GM21825 (cell line): ENCODE data around the gene MAU2.
A peak's percentile ranks its signal among the peaks of the same experiment; 100 is the strongest.
"Not testable (repeated sequence)": the region's sequence is repeated elsewhere in the genome, so short reads cannot be mapped to it uniquely, and the experiment has no call there.

Experiments
- ATAC-seq: cut with Tn5 transposase; IDR thresholded peaks from one replicate; pipeline ENCODE4 v1.9.1; 2021; ENCODE audit warnings: mild to moderate bottlenecking, moderate library complexity; ENCODE audit not compliant: unreplicated experiment

Gene MAU2

GRCh38 chr19:19343762-19344161 is 23.1 kb downstream of the MAU2 start:
- no peak for ATAC-seq

DNA sequence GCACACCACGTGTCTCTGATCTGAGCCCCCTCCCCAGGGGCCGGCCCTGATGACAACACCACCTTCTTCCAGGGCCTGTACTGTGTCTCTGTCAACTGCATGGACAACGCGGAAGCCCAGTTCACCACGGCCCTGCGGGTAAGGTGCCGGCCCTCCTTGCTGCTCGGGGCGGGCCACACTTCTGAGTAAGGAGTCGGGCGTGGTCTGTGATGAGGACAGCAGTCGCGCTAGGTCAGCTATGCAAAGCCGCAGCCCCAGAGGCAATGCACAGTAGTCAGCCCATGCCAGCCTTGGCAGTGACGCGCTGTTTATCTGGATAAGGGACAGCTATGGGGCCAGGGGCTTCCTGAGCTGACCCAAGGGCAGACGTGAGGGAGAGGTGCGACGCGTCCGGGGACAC is 24.6 kb downstream of the MAU2 start:
- no peak for ATAC-seq

DNA sequence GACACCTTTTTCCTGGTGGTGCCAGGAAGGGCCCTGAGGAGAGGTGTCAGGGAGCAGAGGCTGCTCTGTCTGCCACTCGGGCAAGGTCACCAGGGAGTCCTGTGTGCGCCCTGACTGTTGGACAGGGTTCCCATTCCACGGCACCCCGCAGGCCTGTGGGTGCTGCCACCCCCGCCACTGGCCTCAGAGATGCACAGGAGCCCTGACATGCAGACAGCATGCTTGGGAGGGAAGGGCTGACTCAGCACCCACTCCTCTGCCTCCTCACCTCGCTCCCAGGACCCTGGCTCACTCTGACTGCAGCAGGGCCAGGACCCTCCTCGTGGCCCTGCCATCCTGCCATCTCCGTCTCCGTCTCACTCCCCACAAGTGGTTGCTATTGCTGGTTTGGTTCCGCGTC is 25.3 kb downstream of the MAU2 start:
- ATAC-seq, result no peak

- ATAC-seq, result no peak
Observed at GRCh38 chr19:19347401-19348110, 26.9 kb downstream of the MAU2 start.

- no peak for ATAC-seq
Observed at GRCh38 chr19:19348266-19348665, 27.6 kb downstream of the MAU2 start.

DNA sequence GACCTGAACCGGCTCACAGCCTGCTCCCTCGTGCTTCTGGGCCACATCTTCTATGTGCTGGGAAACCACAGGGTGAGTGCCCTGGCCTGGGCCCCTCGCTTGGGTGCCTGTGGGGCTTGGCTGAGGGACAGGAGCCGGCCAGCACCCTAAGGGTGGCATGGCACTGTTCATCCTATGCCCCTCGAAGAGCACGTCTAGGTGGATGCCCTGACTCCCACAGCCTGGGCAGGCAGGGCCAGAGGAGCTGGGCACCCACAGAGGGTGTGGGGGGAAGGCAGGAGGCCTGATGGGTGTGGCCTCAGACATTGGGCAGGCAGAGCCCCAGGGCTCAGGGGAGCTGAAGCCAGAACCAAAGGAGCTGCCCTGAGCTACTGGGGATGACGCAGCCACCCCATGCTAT is 28.7 kb downstream of the MAU2 start:
- no peak for ATAC-seq

GRCh38 chr19:19350756-19351155 is 30.1 kb downstream of the MAU2 start:
- not testable (repeated sequence) for ATAC-seq

DNA sequence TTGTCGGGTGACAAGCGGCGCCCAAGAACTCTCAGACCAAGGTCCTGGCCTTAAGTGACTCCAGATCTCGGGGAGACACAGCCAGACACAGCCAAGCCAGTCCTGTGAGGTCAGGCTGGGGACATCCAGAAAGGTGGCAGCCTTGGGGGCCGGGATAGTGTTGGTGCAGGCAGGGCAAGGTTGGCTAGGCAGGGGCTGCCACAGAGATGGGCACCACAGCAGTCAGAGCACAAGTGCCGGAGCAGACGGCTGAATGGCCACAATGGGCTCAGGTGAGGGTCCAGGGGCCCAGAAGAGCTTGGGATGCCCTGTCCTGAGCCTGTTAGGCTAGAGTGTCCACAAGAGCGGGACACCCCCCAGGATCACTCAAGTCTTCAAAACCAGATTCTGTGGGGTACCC is 32.2 kb downstream of the MAU2 start:
- ATAC-seq, result no peak

GRCh38 chr19:19354007-19354406 is 33.4 kb downstream of the MAU2 start:
- no peak for ATAC-seq

DNA sequence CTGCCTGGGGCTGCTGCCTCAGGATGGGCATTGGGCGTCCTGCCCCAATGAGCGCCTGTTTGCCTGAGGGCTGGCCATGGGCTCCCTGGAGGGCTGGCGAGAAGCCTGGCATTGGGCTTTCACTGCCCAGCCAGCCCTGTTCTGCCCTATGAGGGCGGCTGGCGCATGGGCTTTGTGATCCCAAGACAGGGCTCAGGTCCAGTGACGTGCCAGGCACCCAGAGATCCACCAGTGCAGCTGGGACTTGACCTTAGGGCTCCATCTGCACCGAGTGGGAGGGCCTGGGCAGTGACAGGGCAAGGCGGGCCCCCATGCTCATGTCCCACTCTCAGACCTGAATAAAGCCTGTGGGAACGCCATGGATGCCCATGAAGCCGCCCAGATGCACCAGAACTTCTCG is 34.3 kb downstream of the MAU2 start:
- ATAC-seq, result no peak

GRCh38 chr19:19355606-19356139 is 35.0 kb downstream of the MAU2 start:
- no peak for ATAC-seq

GRCh38 chr19:19356500-19356899 is 35.9 kb downstream of the MAU2 start:
- ATAC-seq, result no peak

GRCh38 chr19:19356901-19357566 is 36.4 kb downstream of the MAU2 start:
- ATAC-seq, result no peak

DNA sequence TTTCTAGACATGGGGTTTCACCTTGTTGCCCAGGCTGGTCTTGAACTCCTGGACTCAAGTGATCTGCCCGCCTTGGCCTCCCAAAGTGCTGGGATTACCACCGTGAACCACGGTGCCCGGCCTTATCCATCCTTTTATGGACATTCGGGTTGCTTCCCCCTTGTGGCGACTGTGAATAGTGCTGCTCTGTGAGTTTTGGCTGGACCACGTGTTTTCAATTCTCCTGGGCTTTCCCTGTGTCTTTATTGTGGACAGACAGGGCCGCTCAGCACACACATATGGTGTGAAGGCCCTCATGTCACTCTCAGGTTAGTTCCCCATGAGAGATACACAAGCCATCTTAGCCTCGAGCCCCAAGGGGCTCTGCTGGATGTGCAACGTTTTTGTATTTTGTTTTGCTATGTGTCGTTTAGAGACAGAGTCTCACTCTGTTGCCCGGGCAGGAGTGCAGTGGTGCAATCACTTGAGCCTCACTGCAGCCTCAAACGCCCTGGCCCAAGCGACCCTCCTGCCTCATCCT is 40.5 kb downstream of the MAU2 start:
- ATAC-seq, result peak; percentile 54

DNA sequence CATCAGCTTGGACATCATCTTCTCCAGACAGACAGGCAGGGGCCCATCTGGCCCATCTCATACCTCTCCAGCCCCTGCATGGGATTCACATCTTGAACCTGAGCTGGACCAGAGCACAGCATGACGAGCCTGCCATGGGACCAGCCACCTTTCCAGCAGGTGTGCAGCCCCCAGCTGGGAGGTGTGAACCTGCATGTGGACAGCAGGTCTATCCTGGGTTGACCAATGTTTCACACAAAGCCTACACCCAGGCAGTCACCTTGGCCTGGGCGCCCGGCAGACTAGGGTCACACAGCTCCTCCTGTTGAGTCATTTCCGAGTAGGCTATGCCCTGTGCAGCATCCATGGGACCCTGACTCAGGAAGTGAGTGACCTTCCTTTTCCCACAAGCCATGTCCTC is 41.4 kb downstream of the MAU2 start:
- no peak for ATAC-seq

GRCh38 chr19:19366434-19367396 is 46.1 kb downstream of the MAU2 start:
- ATAC-seq, result no peak

DNA sequence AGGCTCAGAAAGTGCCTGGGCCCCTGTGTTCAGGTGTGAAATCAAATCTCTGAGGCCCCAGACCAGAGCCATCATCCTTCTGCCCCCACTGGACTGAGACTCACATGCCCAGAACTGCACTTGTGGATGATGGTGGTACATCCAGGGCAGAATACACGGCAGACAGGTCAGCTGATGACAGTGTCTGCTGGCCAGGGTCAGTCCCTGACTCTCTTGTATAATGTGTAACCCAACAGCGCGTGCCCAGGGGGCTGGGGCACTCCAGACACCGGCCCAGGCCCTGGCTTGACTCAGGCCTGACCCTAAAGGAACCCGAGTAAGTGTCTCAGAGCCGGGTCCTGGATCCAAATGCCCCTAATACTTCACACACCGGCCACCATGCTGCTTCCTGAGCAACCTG is 47.5 kb downstream of the MAU2 start:
- ATAC-seq, result no peak

DNA sequence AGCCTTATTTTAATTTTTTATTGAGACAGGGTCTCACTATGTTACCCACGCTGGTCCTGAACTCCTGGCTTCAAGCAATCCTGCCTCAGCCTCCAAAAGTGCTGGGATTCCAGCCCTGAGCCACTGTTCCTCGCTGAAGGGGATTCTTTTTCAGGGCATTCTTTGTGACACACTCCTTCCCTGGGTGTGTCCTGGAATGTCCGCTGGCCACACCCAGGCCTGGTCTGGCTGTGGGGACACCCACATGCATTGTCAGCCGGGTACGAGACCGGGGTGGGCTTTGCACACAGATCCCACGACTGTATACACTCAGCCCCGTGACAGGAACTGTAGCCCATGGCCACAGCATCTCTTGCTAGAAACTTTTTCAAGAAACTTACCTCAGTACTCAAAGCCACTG is 50.4 kb downstream of the MAU2 start:
- no peak for ATAC-seq

DNA sequence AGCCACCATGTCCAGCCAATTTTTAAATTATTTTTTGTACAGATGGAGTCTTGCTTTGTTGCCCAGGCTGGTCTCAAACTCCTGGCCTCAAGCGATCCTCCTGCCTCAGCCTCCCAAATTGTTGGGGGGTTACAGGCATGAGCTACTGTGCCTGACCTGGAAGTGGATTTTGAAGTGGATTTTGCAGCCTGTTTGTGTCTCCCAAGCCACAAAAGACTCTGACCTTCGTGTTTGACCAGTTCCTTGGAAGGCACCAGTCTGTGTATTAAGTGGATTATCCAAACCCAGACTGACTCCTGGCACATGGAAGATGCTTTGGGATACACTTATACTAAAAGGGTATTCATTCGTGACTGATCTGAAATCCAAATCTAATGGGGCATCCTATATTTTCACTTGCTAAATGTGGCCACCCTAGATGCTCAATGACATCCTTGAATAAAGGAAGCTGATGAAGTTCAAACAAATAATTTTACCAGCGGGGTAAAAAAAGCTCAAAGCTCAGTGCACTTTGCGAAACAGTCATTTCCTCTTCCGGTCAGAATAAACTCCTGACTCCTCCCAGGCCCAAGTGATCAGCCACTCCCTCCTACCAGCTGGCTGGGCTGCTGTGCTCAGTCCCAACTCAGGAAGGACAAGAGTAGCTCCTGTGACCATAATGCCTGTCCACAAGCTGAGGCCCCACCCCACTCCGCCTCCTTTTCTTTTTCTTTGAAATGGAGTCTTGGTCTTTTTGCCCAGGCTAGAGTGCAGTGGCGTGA is 52.2 kb downstream of the MAU2 start:
- ATAC-seq, result peak; percentile 91

GRCh38 chr19:19379527-19379926 is 58.9 kb downstream of the MAU2 start:
- ATAC-seq, result no peak
